K562 (cell line): ENCODE results near the gene MAP3K2. TPM values are rescaled to one million over a fixed set of nuclear protein-coding genes. Genes with fewer than 3 reads are reported as not detected.

ENCODE experiments used
- ATAC-seq: fragments of 200-7000 bp; cut with Tn5 transposase; 3 replicates; pipeline ENCODE4 v1.9.1; 2020; ENCODE audit warnings: moderate library complexity
- BruUV-seq: library from RNA; stranded (reverse); fragments of 400-500 nt; replicated peaks from 2 replicates; lab custom pipeline; 2021; lab: Mats Ljungman, UMichigan
- CTCF ChIA-PET: fragments of 300-600 bp; formaldehyde crosslinking; extraction: SDS; loops from one replicate; lab custom pipeline; 2021; ENCODE audit warnings: low intra/inter-chr PET ratio; lab: Yijun Ruan, JAX
- POLR2A ChIA-PET: fragments of 300-600, 350-650 bp; sonication (Branson Sonifier 250); formaldehyde crosslinking; extraction: SDS; loops from one replicate; lab custom pipeline; 2021; ENCODE audit warnings: antibody characterized with exemption, inconsistent platforms; lab: Yijun Ruan, JAX
- DNase-seq, 4 experiments: peaks; one replicate each; pipeline versions ENCODE4 v3.0.0 to v3.0.0-alpha.2; 2011 to 2018; ENCODE audit warnings: low spot score in 3 of 4, mixed read lengths in 3 of 4; ENCODE audit errors: extremely low read depth in 1 of 4
- FAIRE-seq: peaks from 2 replicates; lab custom pipeline; 2011; peaks lifted over from hg19 to GRCh38; lab: Jason Lieb, UNC
- H2AFZ ChIP-seq: 2 replicates; pipeline ENCODE4 v1.6.0; 2011; ENCODE audit warnings: low read depth, low read length, control low read depth, inconsistent platforms
- H3K27ac ChIP-seq: fragments of 200-600 bp; 3 replicates; pipeline ENCODE4 v1.8.0; 2011; ENCODE audit warnings: low read depth, mild to moderate bottlenecking, control low read depth, inconsistent platforms, low read length, moderate library complexity, mixed read lengths; ENCODE audit errors: extremely low read depth
- H3K27me3 ChIP-seq, 2 experiments: fragments of 300-600 bp in 1 of 2; 2 replicates in 1 of 2; 3 replicates in 1 of 2; pipeline versions ENCODE4 v1.6.0 to v1.8.0; 2011; ENCODE audit warnings: inconsistent platforms in 2 of 2, low read length in 2 of 2, mild to moderate bottlenecking in 1 of 2, mixed read lengths in 1 of 2, moderate library complexity in 1 of 2; ENCODE audit not compliant: control insufficient read depth in 2 of 2, insufficient read depth in 2 of 2
- H3K36me3 ChIP-seq: fragments of 300-600 bp; 3 replicates; pipeline ENCODE4 v1.8.0; 2011; ENCODE audit warnings: mild to moderate bottlenecking, low read length, inconsistent platforms; ENCODE audit not compliant: control insufficient read depth, insufficient read depth
- H3K4me1 ChIP-seq, 2 experiments: fragments of 200-600 bp in 1 of 2; replicated peaks in 1 of 2; 2 replicates in 1 of 2; 3 replicates in 1 of 2; pipeline versions ENCODE4 v1.5.1 to v1.8.0; 2011; ENCODE audit warnings: inconsistent platforms in 2 of 2, low read length in 2 of 2, mild to moderate bottlenecking in 1 of 2, mixed read lengths in 1 of 2, moderate library complexity in 1 of 2; ENCODE audit not compliant: control insufficient read depth in 2 of 2, insufficient read depth in 2 of 2
- H3K4me2 ChIP-seq: 2 replicates; pipeline ENCODE4 v1.6.1; 2011; ENCODE audit warnings: low read length, control low read depth, inconsistent platforms, mixed read lengths; ENCODE audit not compliant: insufficient read depth
- H3K4me3 ChIP-seq: fragments of 200-600 bp; sonication (generic), shearing (Covaris generic); 2 replicates; pipeline ENCODE4 v1.5.1; 2016; ENCODE audit warnings: control low read depth, inconsistent platforms
- H3K79me2 ChIP-seq: fragments of 200-600 bp; 3 replicates; pipeline ENCODE4 v1.8.0; 2011; ENCODE audit warnings: low read length, inconsistent platforms; ENCODE audit not compliant: control insufficient read depth, insufficient read depth
- H3K9ac ChIP-seq, 2 experiments: 2 replicates each; pipeline versions ENCODE4 v1.6.0 to v1.6.1; 2011; ENCODE audit warnings: low read depth in 2 of 2, low read length in 2 of 2, control low read depth in 1 of 2, inconsistent platforms in 1 of 2, mild to moderate bottlenecking in 1 of 2, mixed read lengths in 1 of 2; ENCODE audit not compliant: insufficient read depth in 1 of 2
- H3K9me1 ChIP-seq: one replicate; pipeline ENCODE4 v1.6.0; 2011; ENCODE audit warnings: inconsistent platforms, mild to moderate bottlenecking, low read length, moderate library complexity; ENCODE audit not compliant: control insufficient read depth, insufficient read depth
- H3K9me3 ChIP-seq: replicated peaks from 2 replicates; pipeline ENCODE4 v1.5.1; 2011; ENCODE audit warnings: low read depth, low read length, inconsistent platforms; ENCODE audit not compliant: control insufficient read depth, insufficient read depth
- H4K20me1 ChIP-seq: replicated peaks from 2 replicates; pipeline ENCODE4 v1.6.1; 2011; ENCODE audit warnings: low read length, inconsistent platforms, mixed read lengths; ENCODE audit not compliant: control insufficient read depth, insufficient read depth
- CBX8 ChIP-seq: fragments of 200-600 bp; sonication (generic); IDR thresholded peaks from 2 replicates; pipeline ENCODE4 v1.6.1; 2012; ENCODE audit warnings: borderline replicate concordance, mixed run types, low read depth, mild to moderate bottlenecking, moderate library complexity, mixed read lengths, low read length, control low read depth, inconsistent platforms; ENCODE audit not compliant: poor library complexity, severe bottlenecking; ENCODE audit errors: extremely low read depth
- EP400 ChIP-seq: fragments of 450-650 bp; IDR thresholded peaks from 2 replicates; pipeline ENCODE4 v1.6.1; 2017; ENCODE audit warnings: antibody characterized with exemption, mild to moderate bottlenecking, moderate library complexity
- FOXK1 ChIP-seq: sonication (generic); formaldehyde crosslinking; IDR thresholded peaks from 2 replicates; pipeline ENCODE4 v1.8.0; 2022; ENCODE audit warnings: missing genetic modification reagents, mild to moderate bottlenecking, borderline replicate concordance
- IRF2 ChIP-seq: sonication (generic); formaldehyde crosslinking; IDR thresholded peaks from 2 replicates; pipeline ENCODE4 v1.8.1; 2022; ENCODE audit warnings: mild to moderate bottlenecking, missing genetic modification reagents
- LEF1 ChIP-seq: fragments of 450-650 bp; IDR thresholded peaks from 2 replicates; pipeline ENCODE4 v1.6.1; 2016; ENCODE audit warnings: mild to moderate bottlenecking
- MCM7 ChIP-seq, 2 experiments: fragments of 450-650 bp; IDR thresholded peaks; 2 replicates each; pipeline ENCODE4 v1.6.1; 2016 to 2018
- RB1 ChIP-seq: fragments of 450-650 bp; IDR thresholded peaks from 2 replicates; pipeline ENCODE4 v1.6.1; 2017; ENCODE audit warnings: low read depth, mild to moderate bottlenecking
- RBM39 ChIP-seq: fragments of 200-400 bp; formaldehyde crosslinking; optimal IDR thresholded peaks from 2 replicates; pipeline ENCODE3; 2018; ENCODE audit warnings: low read depth, low read length
- SP1 ChIP-seq: sonication (generic); formaldehyde crosslinking; IDR thresholded peaks from 2 replicates; pipeline ENCODE4 v1.8.1; 2022; ENCODE audit warnings: mild to moderate bottlenecking, missing genetic modification reagents
- ZFPM2 ChIP-seq: fragments of 250-450 bp; sonication (Bioruptor Pico); IDR thresholded peaks from 2 replicates; pipeline ENCODE4 v1.5.1; 2022; ENCODE audit warnings: mild to moderate bottlenecking
- ZNF197 ChIP-seq: fragments of 200-800 bp; sonication (Bioruptor generic); IDR thresholded peaks from 2 replicates; pipeline ENCODE4 v1.6.1; 2016; ENCODE audit warnings: low read depth, missing genetic modification characterization, missing compliant biosample characterization
- ZNF263 ChIP-seq: sonication (generic); formaldehyde crosslinking; IDR thresholded peaks from 2 replicates; pipeline ENCODE4 v1.8.0; 2022; ENCODE audit warnings: mild to moderate bottlenecking, missing genetic modification reagents, borderline replicate concordance
- WGBS: fragments of 100-300 bp; shearing (Covaris generic); methylation state at CpG from one replicate; pipeline ENCODE4 v1.1.6; 2016; ENCODE audit warnings: low coverage, mixed read lengths; ENCODE audit not compliant: insufficient coverage; ENCODE audit errors: missing lambda C conversion rate; 5-methylcytosine and 5-hydroxymethylcytosine counted together
- in situ Hi-C: fragments of 300-500 bp; cut with MboI; formaldehyde crosslinking; loops from 4 replicates; pipeline ENCODE4 v1.15.0; 2018; ENCODE audit warnings: inconsistent platforms, mixed read lengths
- intact Hi-C: fragments of 100-400 bp; cut with micrococcal nuclease; formaldehyde crosslinking; loops from 2 replicates; pipeline ENCODE4 v1.14.2; 2022
- polyA plus RNA-seq, 8 experiments: library from polyadenylated mRNA; depleted of rRNA in 4 of 8; stranded (reverse) in 5 of 8; unstranded in 3 of 8; fragments of >200 nt; fragmentation: Nextera tagmentation in 2 of 8; fragmentation: Illumina TruSeq in 1 of 8; extraction: Ambion mirVana in 2 of 8; extraction: Trizol in 1 of 8; gene quantifications; 2 replicates each; pipeline versions ENCODE4 v1.2.1 to v1.2.3, GENCODE V29; 2011 to 2014; ENCODE audit warnings: inconsistent platforms in 1 of 8, missing spikeins in 1 of 8
- total RNA-seq, 7 experiments: library from RNA; depleted of rRNA in 6 of 7; stranded (reverse); fragments of >200 nt in 6 of 7; fragmentation: Illumina TruSeq in 2 of 7; extraction: Trizol in 2 of 7; gene quantifications; 2 replicates each; pipeline versions ENCODE4 v1.2.1 to v1.2.3, GENCODE V29; 2011 to 2021; ENCODE audit warnings: low replicate concordance in 1 of 7
- TF ChIP-seq, protein P1 (sequence below): fragments of 250-450 bp; sonication (Bioruptor Pico); IDR thresholded peaks from 2 replicates; pipeline ENCODE4 v1.8.0; 2021; ENCODE audit warnings: borderline replicate concordance, mild to moderate bottlenecking, moderate library complexity; ENCODE audit not compliant: poor library complexity, severe bottlenecking

The MAP3K2 gene
- total and polyA plus RNA-seq, 9 of the 15 experiments (the other 6 are each of a cell fraction or from before 2014, with no cell fraction given) = 1.2 to 14.2 (median 5.7) TPM

DNA sequence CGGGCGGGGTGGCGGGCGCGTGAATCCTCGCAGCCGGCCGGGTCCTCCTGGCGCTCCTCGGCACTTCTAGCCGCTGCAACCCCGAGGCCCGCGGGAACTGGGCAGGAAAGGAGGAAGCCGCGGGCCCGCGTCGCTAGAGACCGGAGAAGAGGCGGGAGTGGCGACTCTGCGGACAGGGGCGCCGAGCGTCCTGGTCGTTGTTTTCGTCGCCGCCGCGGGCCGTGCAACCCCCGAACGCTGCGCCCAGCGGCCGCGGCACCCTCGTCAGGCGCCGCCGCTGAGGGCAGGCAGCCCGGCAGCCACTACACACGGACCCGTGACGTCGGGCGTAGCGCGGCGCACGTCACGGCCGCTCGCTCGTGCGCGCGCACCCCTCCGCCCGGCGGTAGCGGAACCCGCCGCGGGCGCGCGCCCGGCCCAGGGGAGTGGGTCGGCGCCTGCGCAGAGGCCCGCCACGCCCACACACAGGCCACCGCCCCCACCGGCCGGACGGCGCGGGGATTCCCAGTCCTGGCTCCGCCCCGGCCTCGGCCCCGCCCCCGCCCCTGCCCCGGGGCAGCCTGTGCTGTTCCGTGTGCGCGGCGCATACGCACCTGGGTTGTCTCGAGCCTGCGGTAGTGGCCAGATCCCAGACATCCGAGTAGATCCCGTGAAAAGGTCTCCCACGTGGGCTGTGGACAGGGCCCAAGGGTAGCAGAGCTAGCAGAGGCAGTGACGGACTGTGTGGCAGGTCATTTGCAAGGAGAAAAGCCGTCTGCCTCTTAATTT, at the start of gene MAP3K2 (continued):
- no peak for TF ChIP-seq CBX8
- TF ChIP-seq SP1 (CRISPR knock-in tag) = peak; percentile 8; the same call in 1 of the 2 replicates
- no peak for TF ChIP-seq ZNF197
- no peak for TF ChIP-seq MCM7 (IDR thresholded peaks at IDR 0.05)
- TF ChIP-seq EP400 = peak; percentile 53; the same call in 1 of the 2 replicates
- TF ChIP-seq, all 486 proteins: peak for 92

DNA sequence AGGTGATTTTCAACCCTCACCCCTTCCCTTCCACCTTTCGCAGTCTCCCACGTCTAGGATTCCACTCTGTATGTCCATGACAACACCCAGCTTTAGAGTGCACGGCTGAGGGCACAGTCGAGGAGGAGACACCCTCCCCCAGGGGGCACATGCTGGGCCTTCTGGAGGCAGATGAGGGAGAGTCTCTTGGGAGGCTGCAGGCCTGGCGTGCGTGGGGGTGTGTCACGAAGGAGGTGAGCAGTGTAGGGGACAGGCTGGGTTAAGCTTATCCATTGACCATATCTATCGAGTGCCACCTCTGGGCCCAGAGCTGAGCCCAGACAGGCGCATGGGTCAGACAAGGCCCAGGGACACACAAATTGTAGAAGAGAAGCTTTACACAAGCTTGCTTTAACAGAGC, 49.3 kb upstream of the MAP3K2 start:
- ChIA-PET POLR2A (interaction anchor here (0.6 to 1.3 kb wide), 4 partner anchors 10 to 176 kb away, joined by 3 to 5 read pairs (median 4); no protein-coding TSS in a partner anchor), CTCF (interaction anchor here (0.6 kb wide), 1 partner anchor 131 kb away, joined by 7 read pairs; no protein-coding TSS in a partner anchor)
- no peaks in the 10 kb centered on the region for H3K4me1 ChIP-seq
- H3K27me3 ChIP-seq = peaks cover 0 to 7% of the 10 kb centered on the region in 2 experiments; a peak in 2 of 5 replicates
- BruUV-seq = no TSS peak
- ATAC-seq (no peak), DNase-seq (no peak), FAIRE-seq (no peak)
- no peak overlapping the region for H2AFZ ChIP-seq
- no peaks in the 10 kb centered on the region for H3K9me1 ChIP-seq
- intact Hi-C loops (no loop called here), in situ Hi-C loops (no loop called here)
- 12% methylated on average over 8 of the region's 9 CpGs for WGBS
- no peaks in the 10 kb centered on the region for H4K20me1 ChIP-seq
- no peak overlapping the region for H3K27ac ChIP-seq
- no peaks in the 10 kb centered on the region for H3K36me3 ChIP-seq
- H3K9ac ChIP-seq = no peak overlapping the region
- TF ChIP-seq RBM39 = no peak
- TF ChIP-seq ZNF263 (CRISPR knock-in tag) = no peak
- no peak for TF ChIP-seq IRF2 (CRISPR knock-in tag)
- TF ChIP-seq ZFPM2 (CRISPR knock-in tag) = no peak
- TF ChIP-seq LEF1 = no peak
- no peak for TF ChIP-seq RB1
- TF ChIP-seq FOXK1 (CRISPR knock-in tag) = no peak
- TF ChIP-seq, protein P1, sequence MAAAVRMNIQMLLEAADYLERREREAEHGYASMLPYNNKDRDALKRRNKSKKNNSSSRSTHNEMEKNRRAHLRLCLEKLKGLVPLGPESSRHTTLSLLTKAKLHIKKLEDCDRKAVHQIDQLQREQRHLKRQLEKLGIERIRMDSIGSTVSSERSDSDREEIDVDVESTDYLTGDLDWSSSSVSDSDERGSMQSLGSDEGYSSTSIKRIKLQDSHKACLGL (CRISPR knock-in tag) = no peak
- H3K4me3 ChIP-seq = no peak overlapping the region
- no peaks in the 10 kb centered on the region for H3K9me3 ChIP-seq
- no peaks in the 10 kb centered on the region for H3K79me2 ChIP-seq
- no peak overlapping the region for H3K4me2 ChIP-seq
